HG02840 (cell line): Measurements from ENCODE around the gene VAMP3.
A peak's percentile ranks its signal among the peaks of the same experiment; 100 is the strongest.

Experiments used
- ATAC-seq: cut with Tn5 transposase; IDR thresholded peaks from one replicate; pipeline ENCODE4 v1.9.1; 2021; ENCODE audit warnings: mild to moderate bottlenecking, moderate library complexity, moderate number of reproducible peaks; ENCODE audit not compliant: unreplicated experiment, low FRiP score

The VAMP3 gene, protein sequence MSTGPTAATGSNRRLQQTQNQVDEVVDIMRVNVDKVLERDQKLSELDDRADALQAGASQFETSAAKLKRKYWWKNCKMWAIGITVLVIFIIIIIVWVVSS

DNA sequence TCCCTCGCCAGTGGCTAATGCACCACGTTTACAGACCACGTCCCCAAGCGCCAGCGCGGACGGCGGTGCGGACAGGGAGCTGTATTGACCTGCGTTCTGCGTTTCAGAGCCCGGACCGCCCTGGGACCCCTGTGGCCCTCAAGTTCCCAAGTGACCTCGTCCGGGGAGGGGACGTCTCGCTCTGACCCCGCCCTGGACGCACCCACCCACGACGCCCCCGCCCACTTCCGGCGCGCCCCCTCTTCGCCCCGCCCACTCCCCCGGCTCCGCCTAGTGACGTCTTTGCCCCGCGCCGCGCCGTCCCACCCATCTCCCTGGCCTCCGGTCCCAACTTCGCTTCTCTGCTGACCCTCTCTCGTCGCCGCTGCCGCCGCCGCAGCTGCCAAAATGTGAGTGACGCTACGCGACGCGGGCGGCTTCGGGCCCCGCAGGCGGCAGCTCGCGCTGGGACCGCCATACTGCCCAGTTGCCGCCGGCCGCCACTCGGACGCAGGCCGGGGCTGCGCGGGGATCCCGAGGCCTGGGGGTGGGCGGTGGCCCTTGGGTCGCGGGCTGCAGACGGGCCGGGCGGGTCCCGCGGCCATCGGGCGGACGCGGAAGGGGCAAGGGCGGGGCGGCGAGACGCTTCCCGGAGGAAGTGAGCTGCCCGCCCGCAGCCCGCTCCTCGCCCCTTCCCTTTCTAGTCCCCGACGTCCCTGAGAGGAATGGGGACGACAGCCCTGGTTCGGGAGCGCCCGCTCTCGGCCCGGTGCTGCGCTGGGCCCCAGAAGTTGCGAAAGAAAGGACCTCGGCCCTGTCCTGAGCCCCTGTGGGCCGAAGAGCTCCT, at the start of gene VAMP3:
Gene VAMP3 (plus strand): TSS at position 300 of the 826 bp plus-strand sequence. CDS start 88 bp downstream, at position 388.
- peak; percentile 86 for ATAC-seq

DNA sequence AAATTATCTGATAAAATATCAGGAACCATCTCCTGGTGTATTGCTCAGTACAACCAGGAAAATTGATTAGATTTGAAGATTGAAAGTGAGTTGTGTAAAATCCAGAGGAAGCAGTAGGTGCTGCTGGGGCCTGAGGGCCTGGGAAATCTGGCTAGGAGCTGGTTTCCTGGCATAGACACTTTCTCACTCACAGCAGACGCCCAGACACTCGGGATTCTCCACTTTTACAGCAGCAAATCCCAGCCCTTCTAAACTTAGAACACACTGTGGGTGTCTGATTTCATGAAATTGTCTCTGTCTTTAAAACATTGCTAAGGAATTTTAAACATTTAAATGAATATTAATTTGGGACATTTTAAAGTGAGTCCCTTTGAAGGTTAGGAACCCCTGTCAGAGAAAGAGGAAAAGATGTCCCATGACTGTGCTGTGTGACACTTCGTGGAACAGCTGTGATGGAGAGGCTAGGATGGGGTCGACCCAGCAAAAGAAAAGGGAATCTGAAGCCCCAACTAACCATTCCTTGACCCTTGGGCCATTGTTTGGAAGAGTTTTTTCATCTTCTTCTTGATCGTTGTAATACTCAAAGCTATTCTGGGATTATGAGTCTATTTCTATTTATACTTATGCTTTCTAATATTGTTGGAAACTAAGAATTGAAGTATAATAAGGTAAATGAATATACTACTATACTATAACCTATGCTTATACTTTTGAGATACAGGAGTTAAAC, 49.0 kb upstream of the VAMP3 start:
- no peak for ATAC-seq

DNA sequence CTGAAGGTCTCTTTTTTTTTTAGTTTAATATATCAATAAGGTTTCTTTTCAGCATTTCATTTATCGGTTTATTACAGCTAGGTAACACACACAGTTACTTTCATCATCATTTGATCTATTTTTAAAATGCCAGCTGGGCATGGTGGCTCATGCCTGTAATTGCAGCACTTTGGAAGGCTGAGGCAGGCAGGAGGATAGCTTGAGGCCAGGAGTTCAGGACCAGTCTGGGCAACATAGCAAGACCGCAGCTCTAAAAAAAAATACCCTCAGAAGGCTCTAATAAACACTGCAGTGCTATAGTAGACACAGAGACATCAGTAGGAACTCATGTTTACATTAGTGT, 48.5 kb upstream of the VAMP3 start:
- ATAC-seq, result no peak

DNA sequence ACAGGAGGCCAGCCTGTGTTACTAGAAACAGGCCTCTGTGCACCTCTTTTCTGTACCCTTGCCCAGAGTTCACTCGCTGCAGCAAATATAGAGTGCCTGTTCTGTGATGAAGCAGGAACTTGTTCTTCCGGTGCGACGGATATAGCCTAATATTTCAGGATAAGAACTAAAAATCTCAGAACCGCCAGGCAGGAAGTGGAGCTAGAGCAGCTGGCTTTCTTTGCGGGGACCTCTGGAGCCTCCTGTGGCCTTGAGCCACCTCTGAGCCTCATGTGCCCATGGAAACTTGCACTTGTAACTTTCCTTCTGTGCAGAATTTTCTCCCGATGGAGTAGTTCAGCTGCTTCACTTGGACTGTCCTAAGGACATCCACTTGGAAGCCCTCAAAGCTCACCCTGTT, 44.5 kb upstream of the VAMP3 start:
- no peak for ATAC-seq

DNA sequence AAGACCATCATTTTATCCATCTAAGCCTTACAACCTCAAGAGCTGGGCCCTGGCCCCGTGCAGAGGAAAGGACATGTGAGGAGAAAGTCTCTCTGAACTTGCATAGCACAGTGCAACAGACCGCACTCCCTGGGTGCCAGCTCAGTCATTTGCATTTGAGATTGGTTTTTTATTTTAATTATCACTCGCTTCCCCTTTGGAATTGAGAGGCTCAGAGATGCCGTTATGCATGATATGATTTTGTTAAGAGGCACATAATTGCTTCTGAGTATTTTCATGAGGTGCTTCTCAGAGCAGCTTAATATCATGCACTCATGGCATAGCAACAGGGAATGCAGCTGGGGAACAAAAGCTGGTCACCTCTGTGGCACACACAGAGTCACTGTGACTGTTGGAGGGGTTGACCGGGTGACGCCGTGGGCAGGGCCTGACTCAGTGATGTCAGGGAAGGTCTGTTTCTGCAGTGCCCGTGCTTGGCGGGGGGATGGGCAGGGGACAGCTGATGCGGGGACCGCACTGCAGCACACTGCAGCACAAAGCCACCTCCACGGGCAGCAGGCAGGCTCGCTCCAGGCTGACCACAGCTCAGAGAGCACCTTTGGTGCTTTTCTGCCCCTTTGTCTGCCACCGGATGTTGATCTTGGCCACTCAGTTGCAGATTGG, 43.2 kb upstream of the VAMP3 start:
- no peak for ATAC-seq

DNA sequence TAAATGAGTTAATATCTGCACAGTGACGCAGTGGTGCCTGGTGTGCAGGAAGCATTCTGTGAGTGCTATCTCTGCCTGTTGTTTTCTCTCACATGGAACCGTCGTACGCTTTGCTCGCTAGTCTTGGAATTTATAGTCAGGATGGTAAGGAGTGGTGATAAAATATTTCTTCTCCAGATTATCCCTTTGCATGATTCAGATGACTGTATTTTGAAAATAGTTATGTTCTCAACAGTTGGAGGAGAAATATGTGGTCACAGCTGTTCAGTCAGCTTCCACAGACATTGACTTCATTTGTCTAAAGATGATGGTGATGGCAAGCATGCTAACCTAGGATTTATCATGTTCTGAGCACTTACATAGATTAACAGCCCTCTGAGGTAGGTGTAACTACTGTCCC, 41.3 kb upstream of the VAMP3 start:
- no peak for ATAC-seq

DNA sequence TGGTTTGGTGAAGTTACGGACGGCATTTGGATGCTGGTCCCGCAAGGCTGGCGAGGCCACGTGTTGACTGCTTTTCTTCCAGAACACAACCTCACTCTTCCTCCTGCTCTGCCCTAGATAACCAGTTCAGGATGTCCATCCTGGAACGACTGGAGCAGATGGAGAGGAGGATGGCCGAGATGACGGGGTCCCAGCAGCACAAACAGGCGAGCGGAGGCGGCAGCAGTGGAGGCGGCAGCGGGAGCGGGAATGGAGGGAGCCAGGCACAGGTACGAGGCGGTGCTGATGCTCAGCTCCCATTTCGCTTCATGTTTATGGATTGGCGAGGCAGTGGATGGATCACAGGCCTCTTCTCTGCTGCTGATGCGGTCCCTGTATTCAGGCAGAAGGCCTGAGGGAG, 38.8 kb upstream of the VAMP3 start:
- ATAC-seq, result no peak

DNA sequence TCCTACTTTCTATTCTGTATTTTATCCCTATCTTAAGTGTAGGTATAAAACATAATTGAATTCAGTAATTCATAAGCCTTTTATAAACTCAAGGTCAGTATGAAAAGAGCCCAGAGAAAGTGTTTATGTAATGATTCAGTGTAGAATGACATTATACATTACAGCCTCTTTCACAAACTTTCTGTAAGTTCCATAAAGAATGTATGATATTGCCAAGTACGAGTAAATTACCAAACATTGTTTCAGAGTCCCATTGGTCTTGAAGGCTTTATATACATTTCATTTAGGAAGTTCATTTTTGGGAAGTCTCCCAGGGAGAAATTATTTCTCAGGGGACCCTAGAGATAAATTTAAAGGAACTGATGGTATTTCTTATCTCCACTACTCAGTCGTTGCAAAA, 37.8 kb upstream of the VAMP3 start:
- no peak for ATAC-seq

DNA sequence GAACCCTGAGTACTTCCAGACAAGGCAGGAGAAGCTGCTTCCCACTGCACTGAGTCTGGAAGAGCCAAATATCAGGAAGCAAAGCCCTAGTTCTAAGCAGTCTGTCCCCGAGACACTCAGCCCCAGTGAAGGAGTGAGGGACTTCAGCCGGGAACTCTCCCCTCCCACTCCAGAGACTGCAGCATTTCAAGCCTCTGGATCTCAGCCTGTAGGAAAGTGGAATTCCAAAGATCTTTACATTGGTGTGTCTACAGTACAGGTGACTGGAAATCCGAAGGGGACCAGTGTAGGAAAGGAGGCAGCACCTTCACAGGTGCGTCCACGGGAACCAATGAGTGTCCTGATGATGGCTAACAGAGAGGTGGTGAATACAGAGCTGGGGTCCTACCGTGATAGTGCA, 33.1 kb upstream of the VAMP3 start:
- no peak for ATAC-seq

DNA sequence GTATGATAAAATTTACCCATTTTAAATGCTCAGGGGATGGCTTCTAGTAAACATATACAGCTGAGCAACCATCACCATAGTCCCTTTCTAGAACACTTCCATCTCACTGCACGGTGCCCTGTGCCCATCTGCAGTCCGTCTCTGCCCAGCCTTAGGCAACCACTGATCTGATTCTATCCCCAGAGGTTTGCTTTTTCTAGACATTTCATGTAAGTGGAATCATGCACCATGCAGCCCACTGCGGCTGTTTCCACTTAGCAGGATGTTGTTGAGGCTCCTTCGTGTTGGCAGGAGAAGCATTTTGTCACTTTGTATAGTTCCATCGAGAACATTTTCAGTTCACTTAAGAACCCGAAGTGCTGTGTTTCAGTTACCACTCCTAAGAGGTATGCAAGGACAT, 27.8 kb upstream of the VAMP3 start:
- no peak for ATAC-seq

DNA sequence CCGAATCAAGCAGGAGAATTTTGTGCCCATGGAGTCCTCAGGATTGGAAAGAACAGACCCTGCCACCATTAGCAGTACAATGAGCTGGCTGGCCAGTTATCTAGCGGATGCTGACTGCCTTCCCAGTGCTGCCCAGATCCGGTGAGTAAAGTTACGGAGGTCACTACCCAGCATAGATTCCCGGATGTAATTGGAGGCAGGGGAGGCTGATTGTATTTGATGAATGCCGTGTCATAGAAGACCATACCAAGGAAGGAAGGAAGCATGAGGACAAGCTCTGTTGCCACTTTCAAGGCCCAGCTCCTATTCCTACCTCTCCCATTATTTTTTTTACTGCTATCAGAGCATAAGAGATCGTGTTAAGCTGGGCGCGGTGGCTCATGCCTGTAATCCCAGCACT, 26.2 kb upstream of the VAMP3 start:
- no peak for ATAC-seq

DNA sequence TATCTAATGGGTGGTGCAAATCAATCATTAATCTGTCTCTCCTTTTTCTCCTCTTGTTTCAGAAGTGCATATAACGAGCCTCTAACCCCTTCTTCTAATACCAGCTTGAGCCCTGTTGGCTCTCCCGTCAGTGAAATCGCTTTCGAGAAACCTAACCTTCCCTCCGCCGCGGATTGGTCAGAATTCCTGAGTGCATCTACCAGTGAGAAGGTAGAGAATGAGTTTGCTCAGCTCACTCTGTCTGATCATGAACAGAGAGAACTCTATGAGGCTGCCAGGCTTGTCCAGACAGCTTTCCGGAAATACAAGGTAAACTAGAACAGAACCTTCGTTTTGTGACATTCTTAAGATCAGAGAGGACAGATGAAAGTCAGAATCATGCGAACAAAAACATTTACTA, 25.3 kb upstream of the VAMP3 start:
- no peak for ATAC-seq

DNA sequence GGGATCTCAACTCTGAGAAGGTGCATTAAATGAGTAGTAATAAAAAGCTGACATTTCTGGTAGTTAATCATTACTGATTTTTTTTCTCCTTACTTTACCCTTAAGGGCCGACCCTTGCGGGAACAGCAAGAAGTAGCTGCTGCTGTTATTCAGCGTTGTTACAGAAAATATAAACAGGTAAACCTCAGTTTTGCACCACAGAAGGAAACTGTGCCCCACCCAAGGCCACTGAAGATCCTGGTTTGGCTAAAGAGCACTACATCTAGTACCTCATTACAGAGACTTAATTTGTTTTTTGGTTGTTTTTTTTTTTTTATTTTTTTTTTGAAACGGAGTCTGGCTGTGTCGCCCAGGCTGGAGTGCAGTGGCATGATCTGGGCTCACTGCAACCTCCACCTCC, 23.5 kb upstream of the VAMP3 start:
- no peak for ATAC-seq

DNA sequence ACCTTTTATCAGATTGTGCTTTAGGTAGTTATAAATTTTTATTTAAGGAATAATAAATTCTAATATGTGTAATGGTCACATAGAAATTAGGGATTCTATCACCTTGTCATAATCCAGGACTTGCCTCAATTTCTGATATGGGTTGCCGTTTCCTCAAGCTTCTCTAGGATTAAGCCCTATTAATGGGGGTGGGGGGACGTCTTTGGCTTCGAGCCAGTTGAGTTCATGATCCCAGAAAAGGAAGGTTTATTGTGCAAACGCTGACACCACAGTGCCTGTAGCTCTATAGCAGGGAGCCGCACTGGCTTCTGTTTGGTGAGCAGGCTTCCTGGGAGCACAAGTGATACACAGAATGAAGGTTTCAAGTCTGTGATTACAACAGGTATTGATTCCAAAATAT, 22.0 kb upstream of the VAMP3 start:
- ATAC-seq, result no peak

DNA sequence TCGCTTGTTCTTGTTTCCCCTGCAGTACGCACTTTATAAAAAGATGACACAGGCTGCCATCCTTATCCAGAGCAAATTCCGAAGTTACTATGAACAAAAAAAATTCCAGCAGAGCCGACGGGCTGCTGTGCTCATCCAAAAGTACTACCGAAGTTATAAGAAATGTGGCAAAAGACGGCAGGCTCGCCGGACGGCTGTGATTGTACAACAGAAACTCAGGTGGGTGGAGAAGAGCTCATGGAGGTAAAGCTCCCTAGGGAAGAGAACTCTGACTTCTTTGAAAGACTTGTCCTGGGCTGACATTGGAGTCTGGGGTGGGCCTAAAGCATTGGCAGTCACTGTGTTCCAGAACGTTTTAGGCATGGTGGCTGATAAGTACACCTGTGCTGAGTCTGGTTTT, 19.9 kb upstream of the VAMP3 start:
- ATAC-seq, result no peak

DNA sequence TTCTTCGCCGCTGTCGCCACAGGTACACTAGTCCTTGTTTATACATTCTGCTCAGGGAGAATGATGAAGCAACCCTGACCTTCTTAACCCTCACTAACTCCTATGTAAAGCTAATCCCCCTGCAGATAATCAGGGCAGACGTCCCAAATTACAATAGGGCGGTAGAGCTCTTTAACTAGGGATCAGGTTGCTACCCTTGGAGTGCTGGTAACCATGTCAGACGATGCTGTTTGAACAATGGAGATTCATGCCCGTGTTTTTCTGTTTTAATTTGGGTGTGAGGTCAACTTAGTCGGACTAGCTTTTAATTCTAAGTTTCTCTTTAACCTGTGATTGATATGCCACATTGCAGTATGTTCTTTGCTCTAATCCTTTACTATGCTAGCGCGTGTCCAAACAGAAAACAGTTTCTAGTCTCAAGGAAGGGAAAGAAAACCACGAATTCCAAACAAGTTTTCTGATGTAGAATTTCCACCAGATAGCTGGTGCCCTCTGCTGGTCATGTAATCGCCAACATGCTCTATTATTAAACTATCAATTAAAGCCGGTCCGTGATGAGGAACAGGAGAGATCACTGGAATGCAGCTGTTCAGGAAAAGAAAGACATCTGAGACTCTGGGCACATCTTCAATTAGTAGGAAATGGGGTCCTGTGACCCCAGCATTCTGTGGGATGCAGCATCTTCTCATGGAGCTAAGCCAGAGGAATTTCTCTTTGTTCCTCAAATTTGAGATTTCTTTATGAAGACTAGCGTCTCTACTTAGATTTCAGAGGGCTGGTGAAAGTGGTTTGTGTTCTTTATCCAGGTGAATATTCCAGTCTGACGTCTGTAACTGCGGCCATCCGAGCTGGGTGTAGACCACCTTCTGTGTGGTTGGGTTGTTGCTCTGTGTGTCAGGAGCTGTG, 18.3 kb upstream of the VAMP3 start:
- no peak for ATAC-seq

DNA sequence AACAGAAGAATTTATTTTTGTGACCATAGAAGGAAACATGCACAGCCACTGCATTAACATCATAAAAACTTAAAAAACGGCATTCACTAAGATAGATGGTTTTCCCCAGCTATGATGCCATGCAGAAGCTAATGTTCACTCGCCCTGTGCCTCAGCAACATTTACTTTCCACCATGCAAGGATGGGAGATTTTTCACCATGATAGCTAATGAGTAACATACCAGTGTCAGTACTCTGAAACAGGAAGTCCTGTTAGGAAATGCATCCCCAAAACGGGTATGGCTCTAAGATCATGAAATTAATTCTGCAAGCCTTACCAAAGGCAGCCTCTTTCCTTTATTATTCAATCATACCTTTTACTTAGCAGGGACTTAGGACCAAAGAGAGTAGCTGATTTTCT, 17.5 kb upstream of the VAMP3 start:
- ATAC-seq, result no peak

DNA sequence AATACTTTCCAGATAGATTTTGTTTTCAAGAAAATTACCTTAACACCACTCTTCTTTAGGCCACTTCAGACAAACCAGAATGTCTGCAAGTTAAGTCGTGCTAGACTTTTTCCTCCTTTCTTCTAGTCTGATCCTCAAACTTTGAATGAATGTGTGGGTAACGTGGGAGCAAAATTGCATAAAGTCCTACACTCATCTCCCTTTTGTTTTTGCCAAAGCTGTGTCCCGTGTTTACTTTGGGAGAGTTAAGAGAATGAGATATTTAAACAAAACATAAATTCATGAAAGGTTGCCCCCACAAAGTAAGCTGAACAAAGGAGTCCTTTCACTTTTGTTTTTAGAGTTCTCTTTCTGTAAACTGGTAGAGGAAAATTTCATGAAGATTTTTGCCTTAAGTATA, 16.9 kb upstream of the VAMP3 start:
- no peak for ATAC-seq

DNA sequence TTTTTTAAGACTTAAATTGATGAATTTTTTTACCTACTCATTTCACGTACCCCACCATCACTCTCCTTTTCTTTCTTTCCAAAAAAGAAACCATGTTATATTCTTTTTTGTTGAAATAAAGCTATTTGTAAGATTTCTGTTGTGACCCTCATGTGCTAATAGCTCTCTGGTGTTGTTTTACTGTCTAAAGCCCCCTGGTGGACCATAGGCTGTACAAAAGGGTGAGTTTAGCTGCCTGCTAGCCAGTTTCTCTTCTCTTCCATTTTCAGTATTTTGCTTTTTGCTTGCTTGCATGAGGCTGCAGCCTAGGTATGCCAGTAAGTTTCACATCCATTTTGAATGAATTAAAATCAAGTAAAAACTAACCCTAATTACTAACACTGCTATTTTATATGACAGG, 15.6 kb upstream of the VAMP3 start:
- ATAC-seq, result no peak

DNA sequence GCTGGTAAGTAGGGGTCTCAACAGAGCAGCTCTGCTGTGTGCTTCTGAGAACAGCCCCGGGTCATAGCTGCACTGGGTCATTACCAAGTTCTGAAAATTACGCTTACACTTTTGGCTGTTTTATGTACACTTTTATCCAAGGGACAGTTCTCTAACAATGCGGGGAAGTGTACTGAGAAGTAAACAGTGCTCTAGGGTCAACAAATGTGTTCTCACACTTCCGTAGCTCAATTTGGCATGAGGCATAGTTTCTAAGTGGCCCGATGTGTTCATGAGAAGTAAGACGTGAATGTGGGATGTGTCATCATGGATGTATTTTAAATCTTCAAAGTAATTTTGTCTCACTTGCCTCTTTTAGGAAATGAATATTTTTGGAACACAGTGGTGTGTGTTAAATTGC, 10.9 kb upstream of the VAMP3 start:
- no peak for ATAC-seq
